ENCODE measurements around the gene SZT2. TPM values are rescaled to one million over a fixed set of nuclear protein-coding genes. Genes with fewer than 3 reads are reported as not detected.

The SZT2 gene
- total RNA-seq, 2 experiments from 2014 or later: 55.6 to 57.8 TPM

DNA sequence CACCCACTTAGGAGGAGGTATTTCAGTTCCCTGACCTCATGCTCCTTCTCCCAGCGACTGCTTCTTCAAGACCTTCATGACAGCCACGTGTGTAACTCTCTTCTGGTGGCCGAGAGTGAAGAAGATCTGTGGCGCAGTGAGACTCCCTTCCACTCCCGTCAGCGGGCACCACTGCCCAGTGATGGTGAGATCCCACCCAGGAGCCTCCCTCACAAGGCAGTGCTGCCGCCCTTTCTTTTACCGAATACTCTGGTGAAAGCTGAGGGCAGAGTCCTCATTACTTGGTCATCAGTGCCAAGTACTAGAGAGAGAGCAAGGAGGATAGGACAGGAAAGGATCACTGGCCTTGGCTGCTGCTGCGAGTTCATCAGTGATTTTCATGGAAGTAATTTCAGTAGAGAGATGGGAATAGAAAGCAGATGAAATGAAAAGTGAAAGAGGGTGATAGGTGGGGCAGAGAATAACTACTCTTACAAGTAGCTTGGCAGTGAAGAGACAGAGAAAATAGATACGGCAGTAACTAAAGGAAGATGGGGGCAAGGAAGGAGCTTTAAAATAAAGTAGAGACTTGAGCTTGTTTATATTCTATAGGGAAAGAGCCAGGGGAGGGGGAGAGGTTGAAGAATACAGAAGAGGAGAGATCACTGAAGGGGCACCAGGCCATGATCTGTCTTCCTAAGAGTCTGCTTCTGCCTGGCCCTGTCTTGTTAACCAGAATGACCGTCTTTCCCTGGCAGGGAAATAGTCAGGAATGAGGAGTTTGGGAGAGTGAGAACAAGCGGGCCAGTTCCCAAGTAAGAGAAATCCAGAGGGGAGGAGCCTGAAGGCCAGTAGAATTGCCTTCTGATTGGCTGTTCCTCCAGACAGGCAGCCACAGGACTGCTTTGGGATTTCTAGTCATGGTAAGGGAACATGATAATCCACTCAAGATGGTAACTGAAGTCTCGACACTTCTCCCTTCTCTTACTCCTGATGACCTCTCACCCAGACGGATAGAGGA, 45.7 kb downstream of the SZT2 start:
- no peak for DNase-seq
- peaks cover 26% of the 10 kb centered on the region for H3K36me3 Mint-ChIP-seq (ENCODE audit: low read depth)
- no peaks in the 10 kb centered on the region for H3K27me3 Mint-ChIP-seq
- no peaks in the 10 kb centered on the region for H3K9me3 Mint-ChIP-seq
- H3K4me3 Mint-ChIP-seq: no peak overlapping the region
- CTCF ChIA-PET: interaction anchor here (1.2 kb wide), 1 partner anchor 19 kb away, joined by 3 read pairs; the partner anchor contains the start of gene HYI
- H3K27ac Mint-ChIP-seq: no peak overlapping the region
- POLR2A ChIA-PET: interaction anchor here (1.3 kb wide), 1 partner anchor 26 kb away, joined by 3 read pairs; no protein-coding TSS in a partner anchor
- no peaks in the 10 kb centered on the region for H3K4me1 Mint-ChIP-seq

DNA sequence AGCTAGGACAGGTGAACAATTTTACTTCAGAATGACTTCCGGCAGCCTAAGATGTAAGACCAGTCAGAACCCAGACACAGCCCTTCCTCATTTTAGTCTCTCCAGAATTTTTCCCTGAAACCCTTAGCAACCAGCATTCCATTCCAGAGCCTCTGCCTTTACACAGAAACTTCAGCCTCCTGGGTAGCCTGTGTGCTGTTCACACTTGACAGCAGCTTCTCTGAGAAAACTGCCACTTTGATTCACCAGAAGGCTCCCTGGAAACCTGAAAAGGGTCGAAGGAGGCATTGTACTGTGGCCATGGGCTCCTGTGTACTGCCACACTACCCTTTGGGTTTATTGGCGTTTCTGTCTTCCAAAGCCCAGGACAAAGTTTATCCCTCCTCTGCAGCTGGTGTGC, 46.7 kb downstream of the SZT2 start:
- Mint-ChIP-seq H3K4me1 (no peaks in the 10 kb centered on the region), H3K27me3 (no peaks in the 10 kb centered on the region), H3K9me3 (no peaks in the 10 kb centered on the region), H3K36me3 (ENCODE audit: low read depth) (peaks cover 28% of the 10 kb centered on the region), H3K4me3 (no peak overlapping the region), H3K27ac (no peak overlapping the region)
- CTCF ChIA-PET: interaction anchor here (1.2 kb wide), 1 partner anchor 18 kb away, joined by 3 read pairs; the partner anchor contains the start of gene HYI
- POLR2A ChIA-PET: no interaction called here
- no peak for DNase-seq

DNA sequence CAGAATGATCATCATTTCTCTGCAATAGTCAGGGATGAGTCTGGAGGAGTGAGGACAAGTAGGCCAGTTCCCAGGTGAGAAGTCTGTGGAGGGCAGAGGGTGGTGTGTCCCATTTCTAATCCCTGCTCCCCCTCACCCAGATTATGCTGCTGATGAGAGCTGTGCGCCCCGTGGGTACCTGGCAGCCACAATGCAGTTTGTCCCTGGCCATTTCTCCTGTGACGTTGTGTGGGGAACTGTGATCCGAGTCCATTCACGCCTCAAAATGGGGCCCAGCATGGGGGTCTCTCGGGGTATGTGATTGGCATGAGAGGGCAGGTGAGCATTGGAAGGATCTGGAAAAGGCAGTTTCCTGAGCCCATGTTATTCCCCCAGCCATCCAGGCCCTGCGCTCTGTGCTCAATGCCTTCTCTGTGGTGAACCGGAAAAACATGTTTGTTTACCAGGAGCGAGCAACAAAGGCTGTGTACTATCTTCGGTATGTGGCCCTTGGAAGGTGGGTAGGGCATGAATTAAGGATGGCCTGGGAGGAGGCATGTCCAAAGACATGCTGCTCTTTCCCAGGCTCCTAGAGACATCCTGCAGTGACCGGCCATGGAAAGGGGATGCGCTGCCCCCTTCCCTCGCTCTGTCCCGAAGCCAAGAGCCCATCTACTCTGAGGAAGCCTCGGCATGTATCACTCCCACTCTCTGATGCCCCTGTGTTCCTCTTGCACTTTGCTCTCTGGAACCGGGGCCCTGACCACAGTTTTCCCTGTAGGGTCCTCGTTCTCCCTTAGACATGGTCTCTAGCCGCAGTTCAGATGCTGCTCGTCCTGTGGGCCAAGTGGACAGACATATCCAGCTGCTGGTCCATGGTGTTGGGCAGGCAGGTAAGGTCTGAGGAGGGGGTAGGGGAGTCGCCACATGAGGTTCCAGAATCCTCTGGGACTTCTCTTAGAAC, 47.6 kb downstream of the SZT2 start:
- H3K27ac Mint-ChIP-seq: no peak overlapping the region
- ChIA-PET CTCF (interaction anchor here (0.9 kb wide), 1 partner anchor 568 kb away, joined by 3 read pairs; no protein-coding TSS in a partner anchor), POLR2A (interaction anchor here (1.0 to 1.9 kb wide), 2 partner anchors 9 to 17 kb away, joined by 3 to 7 read pairs; partner anchors contain the start of gene HYI)
- H3K4me1 Mint-ChIP-seq: no peaks in the 10 kb centered on the region
- no peaks in the 10 kb centered on the region for H3K9me3 Mint-ChIP-seq
- H3K27me3 Mint-ChIP-seq: no peaks in the 10 kb centered on the region
- no peak overlapping the region for H3K4me3 Mint-ChIP-seq
- peaks cover 22% of the 10 kb centered on the region for H3K36me3 Mint-ChIP-seq (ENCODE audit: low read depth)
- no peak for DNase-seq

DNA sequence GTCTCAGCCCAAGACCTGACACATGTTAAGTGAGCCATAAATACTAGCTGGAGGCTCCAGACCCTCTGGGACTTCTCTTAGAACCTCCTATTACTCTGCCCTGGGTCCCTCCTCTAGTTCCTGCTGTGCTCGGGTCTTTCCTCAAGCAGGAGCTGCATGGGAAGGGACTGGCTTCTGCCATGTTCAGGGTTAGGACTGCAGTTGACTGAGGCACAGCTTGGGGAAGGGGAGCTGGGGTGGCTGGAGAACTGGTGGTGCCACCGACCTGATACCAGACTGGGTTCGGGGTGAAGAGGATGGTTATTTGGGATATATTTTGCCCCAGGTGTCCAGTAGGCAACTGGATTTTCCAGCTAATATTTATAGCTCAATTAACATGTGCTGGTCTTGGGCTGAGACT, 48.3 kb downstream of the SZT2 start:
- Mint-ChIP-seq H3K9me3 (no peaks in the 10 kb centered on the region), H3K36me3 (ENCODE audit: low read depth) (peaks cover 20% of the 10 kb centered on the region), H3K4me1 (no peaks in the 10 kb centered on the region), H3K27me3 (no peaks in the 10 kb centered on the region), H3K27ac (no peak overlapping the region), H3K4me3 (no peak overlapping the region)
- no peak for DNase-seq
- POLR2A ChIA-PET: interaction anchor here (1.0 to 1.9 kb wide), 2 partner anchors 9 to 16 kb away, joined by 3 to 7 read pairs; partner anchors contain the start of gene HYI
- CTCF ChIA-PET: interaction anchor here (0.9 kb wide), 1 partner anchor 567 kb away, joined by 3 read pairs; no protein-coding TSS in a partner anchor

DNA sequence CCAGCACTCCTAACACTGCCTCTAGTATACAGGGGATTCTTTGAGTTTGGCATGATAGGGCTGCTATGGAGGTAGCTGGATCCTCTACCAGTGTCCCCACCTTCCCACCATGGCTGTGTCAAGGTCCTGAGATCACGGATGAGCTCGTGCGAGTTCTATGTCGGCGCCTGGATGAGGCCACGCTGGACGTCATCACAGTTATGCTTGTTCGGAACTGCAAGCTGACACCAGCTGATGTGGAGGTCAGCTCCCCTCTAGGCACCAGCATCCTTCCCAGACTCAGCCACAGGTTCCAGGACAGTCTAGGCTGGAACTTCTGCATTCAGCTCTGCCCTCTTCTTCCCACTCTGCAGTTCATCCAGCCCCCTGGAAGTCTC, 48.9 kb downstream of the SZT2 start:
- no peaks in the 10 kb centered on the region for H3K4me1 Mint-ChIP-seq
- no peaks in the 10 kb centered on the region for H3K9me3 Mint-ChIP-seq
- H3K27me3 Mint-ChIP-seq: no peaks in the 10 kb centered on the region
- DNase-seq: no peak
- POLR2A ChIA-PET: interaction anchor here (1.0 to 1.9 kb wide), 2 partner anchors 10 to 16 kb away, joined by 3 to 7 read pairs; partner anchors contain the start of gene HYI
- peaks cover 22% of the 10 kb centered on the region for H3K36me3 Mint-ChIP-seq (ENCODE audit: low read depth)
- H3K27ac Mint-ChIP-seq: no peak overlapping the region
- CTCF ChIA-PET: no interaction called here
- H3K4me3 Mint-ChIP-seq: no peak overlapping the region

DNA sequence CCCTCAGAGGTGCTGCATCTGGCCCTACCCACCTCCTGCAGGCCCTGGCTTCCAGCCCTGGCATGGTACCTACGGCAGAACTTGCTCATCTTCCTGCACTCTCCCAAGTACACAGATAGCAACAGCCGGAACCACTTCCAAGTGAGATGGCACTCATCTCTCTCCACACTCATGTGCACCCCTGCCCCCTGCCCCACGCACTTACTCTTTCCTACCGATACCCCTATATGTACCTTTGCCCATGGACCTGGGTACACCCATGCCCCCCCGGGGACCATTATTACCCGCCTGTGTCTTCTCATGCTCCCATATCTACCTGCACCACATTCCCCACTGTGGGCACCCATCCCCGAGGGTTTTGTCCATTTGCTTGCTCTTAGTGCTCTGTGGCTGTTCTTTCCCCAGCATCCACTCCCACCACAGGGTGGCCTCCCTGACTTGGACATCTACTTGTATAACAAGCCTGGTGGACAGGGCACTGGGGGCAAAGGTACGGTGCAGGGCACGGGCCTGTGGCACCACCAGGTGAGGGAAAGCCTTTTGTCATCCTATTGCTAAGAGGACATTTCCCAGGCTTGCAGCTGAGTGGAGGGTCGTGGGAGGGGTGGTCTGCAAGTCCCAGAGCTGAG, 49.4 kb downstream of the SZT2 start:
- Mint-ChIP-seq H3K27ac (no peak overlapping the region), H3K9me3 (no peaks in the 10 kb centered on the region), H3K4me1 (no peaks in the 10 kb centered on the region), H3K36me3 (ENCODE audit: low read depth) (peaks cover 23% of the 10 kb centered on the region), H3K4me3 (no peak overlapping the region), H3K27me3 (no peaks in the 10 kb centered on the region)
- ChIA-PET CTCF (no interaction called here), POLR2A (interaction anchor here (1.9 kb wide), 1 partner anchor 15 kb away, joined by 7 read pairs; the partner anchor contains the start of gene HYI)
- no peak for DNase-seq

DNA sequence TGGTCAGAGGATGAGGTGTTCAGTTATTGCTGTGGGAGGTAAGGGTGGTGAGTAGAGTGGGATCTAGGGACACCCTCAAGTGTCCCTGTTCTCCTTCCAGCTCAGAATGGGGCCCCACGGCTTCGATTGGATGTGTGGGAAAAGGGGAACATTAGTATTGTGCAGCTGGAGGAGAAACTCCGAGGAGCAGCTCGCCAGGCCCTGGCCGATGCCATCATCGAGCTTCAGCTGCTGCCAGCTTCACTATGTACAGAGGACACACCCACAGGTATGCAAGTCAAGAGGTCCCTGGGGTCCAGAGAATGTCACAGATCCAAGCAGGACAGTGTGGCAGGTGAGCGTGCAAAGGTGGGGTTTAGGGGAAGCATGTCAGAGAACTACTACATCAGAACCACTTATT, 50.1 kb downstream of the SZT2 start:
- H3K36me3 Mint-ChIP-seq (ENCODE audit: low read depth): peaks cover 28% of the 10 kb centered on the region
- POLR2A ChIA-PET: interaction anchor here (1.1 kb wide), 1 partner anchor 9 kb away, joined by 3 read pairs; no protein-coding TSS in a partner anchor
- no peaks in the 10 kb centered on the region for H3K4me1 Mint-ChIP-seq
- CTCF ChIA-PET: no interaction called here
- no peaks in the 10 kb centered on the region for H3K9me3 Mint-ChIP-seq
- H3K4me3 Mint-ChIP-seq: no peak overlapping the region
- no peak overlapping the region for H3K27ac Mint-ChIP-seq
- no peak for DNase-seq
- H3K27me3 Mint-ChIP-seq: no peaks in the 10 kb centered on the region

DNA sequence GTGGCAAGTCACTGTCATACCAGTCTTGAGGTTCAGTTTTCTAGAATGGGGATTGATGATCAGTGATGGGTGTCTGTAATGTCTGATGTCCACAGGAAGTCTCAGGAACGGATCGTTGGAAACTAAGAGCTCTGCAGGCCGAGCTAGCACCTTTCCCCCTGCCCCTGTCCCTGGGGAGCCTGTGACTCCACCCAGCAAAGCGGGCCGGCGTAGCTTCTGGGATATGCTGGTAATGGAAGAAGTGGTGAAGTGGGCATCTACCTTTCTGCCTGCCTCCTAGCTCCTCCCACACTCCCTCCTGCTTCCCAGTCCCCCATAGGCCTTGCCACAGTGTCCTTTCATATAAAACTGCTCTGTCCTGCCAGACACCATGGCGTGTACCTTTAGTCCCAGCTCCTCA, 50.7 kb downstream of the SZT2 start:
- Mint-ChIP-seq H3K4me3 (no peak overlapping the region), H3K36me3 (ENCODE audit: low read depth) (peaks cover 34% of the 10 kb centered on the region), H3K27me3 (no peaks in the 10 kb centered on the region), H3K9me3 (no peaks in the 10 kb centered on the region), H3K4me1 (no peaks in the 10 kb centered on the region), H3K27ac (no peak overlapping the region)
- POLR2A ChIA-PET: interaction anchor here (1.1 kb wide), 1 partner anchor 8 kb away, joined by 3 read pairs; no protein-coding TSS in a partner anchor
- CTCF ChIA-PET: no interaction called here
- DNase-seq: no peak

DNA sequence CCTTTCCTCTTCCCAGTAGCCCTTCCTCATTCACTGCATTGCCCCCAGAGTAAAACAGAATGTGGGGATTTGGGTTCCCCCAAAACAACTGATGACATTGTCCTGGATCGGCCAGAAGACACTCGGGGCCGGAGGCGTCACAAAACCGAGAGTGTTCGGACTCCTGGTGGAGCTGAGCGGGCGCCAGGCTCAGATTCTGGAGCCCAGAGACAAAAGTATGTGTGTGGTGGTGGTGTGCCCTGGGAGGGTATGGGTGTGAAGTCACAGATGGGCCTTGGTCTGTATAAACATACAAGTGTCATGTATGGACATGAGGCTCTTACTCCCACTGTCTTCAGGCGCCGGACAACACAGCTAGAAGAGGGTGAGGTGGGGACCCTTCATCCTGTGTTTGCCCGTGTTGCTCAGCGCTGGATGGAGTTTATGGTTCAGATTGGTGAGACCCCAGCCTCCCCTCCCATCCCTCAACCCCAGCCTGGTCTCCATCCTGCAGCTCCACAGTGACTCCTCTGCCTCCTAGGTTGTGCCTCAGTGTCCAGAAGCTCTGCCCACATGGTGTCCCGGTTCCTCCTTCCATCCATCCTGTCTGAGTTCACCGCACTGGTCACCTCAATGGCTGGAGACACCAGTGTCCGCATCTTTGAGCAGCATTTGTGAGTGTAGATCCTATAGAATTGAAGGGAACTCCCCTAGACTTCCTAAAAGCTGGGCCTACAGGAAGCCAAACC, 51.6 kb downstream of the SZT2 start:
- Mint-ChIP-seq H3K4me1 (no peaks in the 10 kb centered on the region), H3K4me3 (no peak overlapping the region), H3K9me3 (no peaks in the 10 kb centered on the region), H3K27ac (no peak overlapping the region), H3K36me3 (ENCODE audit: low read depth) (peaks cover 41% of the 10 kb centered on the region), H3K27me3 (no peaks in the 10 kb centered on the region)
- POLR2A ChIA-PET: interaction anchor here (3.1 kb wide), 1 partner anchor 13 kb away, joined by 10 read pairs; the partner anchor contains the start of gene HYI
- CTCF ChIA-PET: no interaction called here
- DNase-seq: no peak

DNA sequence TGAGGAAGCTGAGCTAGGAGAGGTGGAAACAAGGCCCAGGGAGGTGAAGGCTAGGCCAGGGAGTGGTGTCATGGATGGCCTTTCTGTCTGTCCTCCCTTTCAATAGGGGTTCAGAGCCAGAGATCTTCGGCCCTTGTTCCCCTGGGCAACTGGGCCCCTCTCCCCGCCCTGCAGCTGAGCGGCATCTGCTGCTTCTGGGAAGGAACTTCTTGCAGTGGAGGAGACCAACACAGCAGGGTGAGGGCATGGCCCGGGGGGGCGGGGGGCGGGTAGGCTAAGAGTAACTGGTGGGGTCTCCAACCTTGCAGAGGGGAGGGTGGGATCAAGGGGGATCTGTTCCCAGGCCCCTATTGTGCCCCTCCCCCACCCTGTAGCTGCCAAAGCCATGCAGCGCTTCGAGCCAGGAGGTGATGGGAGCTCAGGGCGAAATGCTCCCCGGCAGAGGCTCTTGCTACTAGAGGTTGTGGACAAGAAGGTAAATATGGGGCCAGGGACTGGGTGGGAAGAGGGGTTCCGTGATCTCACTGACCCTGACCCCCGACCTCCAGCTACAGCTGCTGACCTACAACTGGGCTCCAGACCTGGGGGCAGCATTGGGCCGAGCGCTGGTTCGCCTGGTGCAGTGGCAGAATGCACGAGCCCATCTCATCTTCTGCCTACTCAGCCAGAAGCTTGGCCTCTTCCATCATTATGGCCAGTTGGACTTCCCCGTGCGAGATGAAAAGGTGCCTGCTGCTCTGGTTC, 52.4 kb downstream of the SZT2 start:
- Mint-ChIP-seq H3K4me3 (no peak overlapping the region), H3K27ac (no peak overlapping the region), H3K27me3 (no peaks in the 10 kb centered on the region), H3K9me3 (no peaks in the 10 kb centered on the region), H3K36me3 (ENCODE audit: low read depth) (peaks cover 46% of the 10 kb centered on the region), H3K4me1 (no peaks in the 10 kb centered on the region)
- POLR2A ChIA-PET: interaction anchor here (3.1 kb wide), 1 partner anchor 12 kb away, joined by 10 read pairs; the partner anchor contains the start of gene HYI
- no peak for DNase-seq
- CTCF ChIA-PET: no interaction called here

DNA sequence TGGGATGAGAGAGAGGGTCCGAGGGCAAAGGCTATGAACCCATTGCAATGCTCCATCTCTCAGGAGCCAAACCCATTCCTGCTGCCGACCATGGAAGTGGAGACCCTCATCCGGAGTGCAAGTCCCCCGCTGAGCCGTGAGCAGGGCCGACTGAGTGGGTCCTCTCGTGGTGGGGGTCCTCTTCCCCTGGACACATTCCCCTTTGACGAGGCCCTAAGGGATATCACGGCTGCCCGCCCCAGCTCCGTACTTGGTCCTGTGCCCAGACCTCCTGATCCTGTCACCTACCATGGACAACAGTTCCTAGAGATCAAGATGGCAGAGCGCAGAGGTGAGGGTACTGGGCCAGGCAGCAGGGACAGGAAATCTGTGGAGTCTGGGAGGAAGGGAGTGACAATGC, 53.1 kb downstream of the SZT2 start:
- Mint-ChIP-seq H3K27me3 (no peaks in the 10 kb centered on the region), H3K9me3 (no peaks in the 10 kb centered on the region), H3K27ac (no peak overlapping the region), H3K4me1 (no peaks in the 10 kb centered on the region), H3K4me3 (no peak overlapping the region), H3K36me3 (ENCODE audit: low read depth) (peaks cover 53% of the 10 kb centered on the region)
- DNase-seq: no peak
- ChIA-PET CTCF (no interaction called here), POLR2A (interaction anchor here (3.1 kb wide), 1 partner anchor 12 kb away, joined by 10 read pairs; the partner anchor contains the start of gene HYI)

All from activated CD4-positive, alpha-beta memory T cell treated with anti-CD3 and anti-CD28 coated beads, Interleukin-2, amount 10 ng/mL, durations not matched to agents 7 days and 5 days (primary cell).